Chondrocyte (in vitro differentiated cells): ENCODE results near the gene ARHGEF17. TPM values are rescaled to one million over a fixed set of nuclear protein-coding genes. Genes with fewer than 3 reads are reported as not detected.

Experiments used
- DNase-seq: peaks from one replicate; pipeline ENCODE4 v3.0.0; 2021; ENCODE audit warnings: mixed read lengths, low spot score
- H3K27ac Mint-ChIP-seq: one replicate; pipeline ENCODE4 v1.8.0; 2021; ENCODE audit warnings: mild to moderate bottlenecking, moderate library complexity, mixed read lengths; ENCODE audit not compliant: unreplicated experiment
- H3K27me3 Mint-ChIP-seq: 2 replicates; pipeline ENCODE4 v1.8.0; 2021; ENCODE audit warnings: low read depth, mixed read lengths
- H3K36me3 Mint-ChIP-seq: 2 replicates; pipeline ENCODE4 v1.8.0; 2021; ENCODE audit warnings: low read depth, mixed read lengths
- H3K4me1 Mint-ChIP-seq: 2 replicates; pipeline ENCODE4 v1.8.0; 2021; ENCODE audit warnings: low read depth, mild to moderate bottlenecking, mixed read lengths
- H3K4me3 Mint-ChIP-seq: one replicate; pipeline ENCODE4 v1.8.0; 2021; ENCODE audit warnings: mild to moderate bottlenecking, moderate library complexity, mixed read lengths; ENCODE audit not compliant: unreplicated experiment
- H3K9me3 Mint-ChIP-seq: 2 replicates; pipeline ENCODE4 v1.8.0; 2021; ENCODE audit warnings: low read depth, mixed read lengths
- CTCF ChIP-seq: fragments of 200-600 bp; sonication (generic); IDR thresholded peaks from 2 replicates; pipeline ENCODE4 v1.5.0; 2021; ENCODE audit warnings: antibody characterized with exemption, mild to moderate bottlenecking, moderate library complexity
- total RNA-seq: library from RNA; stranded (reverse); gene quantifications from 3 replicates; pipeline ENCODE4 v1.2.1, GENCODE V29; 2021

The ARHGEF17 gene
- total RNA-seq, 1 donor from 2014 or later = 114 TPM

- TF ChIP-seq CTCF = no peak
- H3K9me3 Mint-ChIP-seq = no peaks in the 10 kb centered on the region
- H3K4me3 Mint-ChIP-seq = no peak overlapping the region
- H3K27me3 Mint-ChIP-seq = no peaks in the 10 kb centered on the region
- peaks cover 19% of the 10 kb centered on the region for H3K4me1 Mint-ChIP-seq
- DNase-seq = peak; percentile 47
- H3K36me3 Mint-ChIP-seq = no peaks in the 10 kb centered on the region
- no peak overlapping the region for H3K27ac Mint-ChIP-seq
These were observed 15.6 kb upstream of the ARHGEF17 start for GRCh38 chr11:73292525-73292894.

- Mint-ChIP-seq H3K27ac (no peak overlapping the region), H3K9me3 (no peaks in the 10 kb centered on the region), H3K4me1 (peaks cover 19% of the 10 kb centered on the region), H3K27me3 (no peaks in the 10 kb centered on the region), H3K36me3 (no peaks in the 10 kb centered on the region), H3K4me3 (no peak overlapping the region)
- no peak for TF ChIP-seq CTCF
- peak; percentile 57 for DNase-seq
These were observed 14.6 kb upstream of the ARHGEF17 start for GRCh38 chr11:73293356-73293936.

GRCh38 chr11:73294604-73295003 is 13.5 kb upstream of the ARHGEF17 start:
- Mint-ChIP-seq H3K27me3 (no peaks in the 10 kb centered on the region), H3K27ac (no peak overlapping the region), H3K4me1 (peaks cover 8% of the 10 kb centered on the region), H3K4me3 (no peak overlapping the region), H3K9me3 (no peaks in the 10 kb centered on the region), H3K36me3 (no peaks in the 10 kb centered on the region)
- TF ChIP-seq CTCF = no peak
- DNase-seq = peak; percentile 59

GRCh38 chr11:73295241-73295995 is 12.7 kb upstream of the ARHGEF17 start:
- DNase-seq = peak; percentile 73

GRCh38 chr11:73295996-73296318 is 12.1 kb upstream of the ARHGEF17 start:
- DNase-seq = no peak
- no peak for TF ChIP-seq CTCF
- peaks cover 10% of the 10 kb centered on the region for H3K4me1 Mint-ChIP-seq
- no peak overlapping the region for H3K4me3 Mint-ChIP-seq
- no peak overlapping the region for H3K27ac Mint-ChIP-seq
- H3K9me3 Mint-ChIP-seq = no peaks in the 10 kb centered on the region
- no peaks in the 10 kb centered on the region for H3K36me3 Mint-ChIP-seq
- H3K27me3 Mint-ChIP-seq = no peaks in the 10 kb centered on the region

More at GRCh38 chr11:73295241-73295995, 12.7 kb upstream of the ARHGEF17 start:
- Mint-ChIP-seq H3K27ac (no peak overlapping the region), H3K9me3 (no peaks in the 10 kb centered on the region), H3K4me3 (no peak overlapping the region), H3K36me3 (no peaks in the 10 kb centered on the region), H3K27me3 (no peaks in the 10 kb centered on the region), H3K4me1 (peaks cover 9% of the 10 kb centered on the region)
- peak; percentile 93 for TF ChIP-seq CTCF
